ENCODE data around the gene SCYGR5. TPM values are rescaled to one million over a fixed set of nuclear protein-coding genes. Genes with fewer than 3 reads are reported as not detected.

The SCYGR5 gene
- total RNA-seq, 5 donors from 2014 or later (not counting 1 experiment from before 2014, with no cell fraction given) = not detected

DNA sequence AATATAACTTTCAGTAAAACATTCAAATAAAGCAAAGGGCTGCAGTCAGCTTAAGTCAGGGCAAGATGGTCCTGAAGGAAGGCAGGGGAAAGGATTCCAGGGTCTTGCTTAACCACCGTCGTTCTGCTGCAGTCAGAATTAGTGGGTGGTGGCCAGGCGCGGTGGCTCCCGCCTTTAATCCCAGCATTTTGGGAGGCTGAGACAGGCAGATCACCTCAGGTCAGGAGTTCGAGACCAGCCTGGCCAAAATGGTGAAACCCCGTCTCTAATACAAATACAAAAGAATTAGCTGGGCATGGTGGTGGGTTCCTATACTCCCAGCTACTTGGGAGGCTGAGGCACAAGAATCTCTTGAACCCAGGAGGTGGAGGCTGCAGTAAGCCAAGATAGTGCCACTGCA, 44.4 kb downstream of the SCYGR5 start:
- peaks cover 3 to 12% of the 10 kb centered on the region in 2 donors for H3K27me3 Mint-ChIP-seq
- ChIA-PET POLR2A (no interaction called here), CTCF (no interaction called here)
- no peaks in the 10 kb centered on the region for H3K4me1 Mint-ChIP-seq
- H3K27me3 ChIP-seq (replicated peaks in 1 of 2; ENCODE audit: control insufficient read depth in 2 of 2, extremely low read depth in 1 of 2, insufficient read depth in 2 of 2, low read length in 1 of 2) = peaks cover 0 to 3% of the 10 kb centered on the region in 2 experiments
- no peak for ATAC-seq (replicated peaks in 1 of 4)
- no peaks in the 10 kb centered on the region for H3K36me3 Mint-ChIP-seq
- no peak overlapping the region for H3K4me3 ChIP-seq (ENCODE audit: control insufficient read depth in 1 of 2, extremely low read depth in 1 of 2, low read length in 1 of 2)
- no peaks in the 10 kb centered on the region for H3K4me1 ChIP-seq (ENCODE audit: control insufficient read depth in 1 of 2, extremely low read depth in 1 of 2, insufficient read depth in 2 of 2, low read length in 2 of 2)
- H3K4me3 Mint-ChIP-seq = no peak overlapping the region
- no peak overlapping the region for H3K27ac ChIP-seq (ENCODE audit: low read length)
- WGBS (ENCODE audit: insufficient coverage) = 91% methylated on average over 5 of the region's 7 CpGs
- H3K9me3 ChIP-seq = no peaks in the 10 kb centered on the region
- no peak for DNase-seq
- no peaks in the 10 kb centered on the region for H3K36me3 ChIP-seq (ENCODE audit: control insufficient read depth in 2 of 2, extremely low read depth in 1 of 2, insufficient read depth in 1 of 2, low read length in 1 of 2)
- no peak overlapping the region for H3K27ac Mint-ChIP-seq
- no peaks in the 10 kb centered on the region for H3K9me3 Mint-ChIP-seq

DNA sequence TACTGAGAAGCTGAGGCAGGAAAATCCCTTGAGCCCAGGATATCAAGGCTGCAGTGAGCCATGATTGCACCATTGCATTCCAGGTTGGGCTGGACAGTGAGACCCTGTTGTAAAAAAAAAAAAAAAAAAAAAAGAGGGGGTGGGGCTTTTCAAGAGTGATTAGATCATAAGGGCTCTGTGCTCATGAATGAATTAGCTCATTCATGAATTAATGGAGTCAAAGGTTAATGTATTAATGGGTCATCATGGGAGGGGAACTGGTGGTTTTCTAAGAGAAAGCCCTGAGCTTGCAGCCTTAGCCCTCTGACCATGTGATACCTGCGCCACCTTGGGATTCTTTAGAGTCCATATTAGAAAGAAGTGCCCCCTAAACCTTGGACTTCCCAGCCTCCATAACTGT, 46.7 kb downstream of the SCYGR5 start:
- Mint-ChIP-seq H3K4me1 (peaks cover 0 to 10% (median 0%) of the 10 kb centered on the region in 3 donors), H3K27ac (no peak overlapping the region), H3K9me3 (no peaks in the 10 kb centered on the region), H3K36me3 (no peaks in the 10 kb centered on the region), H3K4me3 (no peak overlapping the region), H3K27me3 (peaks cover 8 to 14% of the 10 kb centered on the region in 2 donors)
- Histone ChIP-seq H3K4me3 (ENCODE audit: control insufficient read depth in 1 of 2, extremely low read depth in 1 of 2, low read length in 1 of 2) (no peak overlapping the region), H3K36me3 (ENCODE audit: control insufficient read depth in 2 of 2, extremely low read depth in 1 of 2, insufficient read depth in 1 of 2, low read length in 1 of 2) (no peaks in the 10 kb centered on the region), H3K27me3 (replicated peaks in 1 of 2; ENCODE audit: control insufficient read depth in 2 of 2, extremely low read depth in 1 of 2, insufficient read depth in 2 of 2, low read length in 1 of 2) (peaks cover 8 to 10% of the 10 kb centered on the region in 2 experiments), H3K27ac (ENCODE audit: low read length) (no peak overlapping the region), H3K4me1 (ENCODE audit: control insufficient read depth in 1 of 2, extremely low read depth in 1 of 2, insufficient read depth in 2 of 2, low read length in 2 of 2) (peaks cover 0 to 5% of the 10 kb centered on the region in 2 experiments), H3K9me3 (no peaks in the 10 kb centered on the region)
- no peak for ATAC-seq (replicated peaks in 1 of 4)
- ChIA-PET CTCF (interaction anchor here in 1 of 2 donors (0.6 kb wide), 1 partner anchor 172 kb away, joined by 4 read pairs; no protein-coding TSS in a partner anchor), POLR2A (no interaction called here)
- no peak for DNase-seq
- no CpG with 5 or more reads among the region's 1 CpG for WGBS (ENCODE audit: insufficient coverage)

DNA sequence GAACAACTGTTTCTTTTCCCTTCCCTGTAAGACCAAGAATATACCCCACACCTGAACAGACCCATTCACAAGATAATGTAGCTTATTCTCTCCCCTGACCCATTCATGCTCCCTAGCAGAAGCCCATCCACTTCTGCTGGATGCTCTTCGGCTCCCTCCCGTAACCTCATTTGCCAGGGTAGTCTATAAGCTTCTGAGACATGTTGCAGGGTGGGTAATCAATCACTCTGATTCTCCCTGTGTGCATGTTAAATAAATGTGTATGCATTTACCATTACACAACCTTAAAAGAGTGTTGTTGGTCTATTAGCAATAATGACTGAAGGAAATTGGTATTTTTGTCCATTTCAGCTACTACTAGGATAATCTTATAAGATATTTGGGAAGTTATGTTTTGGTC, 49.9 kb downstream of the SCYGR5 start:
- WGBS (ENCODE audit: insufficient coverage) = no CpG with 5 or more reads among the region's 2 CpGs
- Mint-ChIP-seq H3K9me3 (no peaks in the 10 kb centered on the region), H3K4me1 (peaks cover 0 to 10% (median 0%) of the 10 kb centered on the region in 3 donors), H3K36me3 (no peaks in the 10 kb centered on the region), H3K27ac (no peak overlapping the region), H3K4me3 (no peak overlapping the region), H3K27me3 (peaks cover 12 to 17% of the 10 kb centered on the region in 2 donors)
- Histone ChIP-seq H3K4me3 (ENCODE audit: control insufficient read depth in 1 of 2, extremely low read depth in 1 of 2, low read length in 1 of 2) (no peak overlapping the region), H3K4me1 (ENCODE audit: control insufficient read depth in 1 of 2, extremely low read depth in 1 of 2, insufficient read depth in 2 of 2, low read length in 2 of 2) (peaks cover 0 to 5% of the 10 kb centered on the region in 2 experiments), H3K27me3 (replicated peaks in 1 of 2; ENCODE audit: control insufficient read depth in 2 of 2, extremely low read depth in 1 of 2, insufficient read depth in 2 of 2, low read length in 1 of 2) (peaks cover 8 to 13% of the 10 kb centered on the region in 2 experiments), H3K9me3 (no peaks in the 10 kb centered on the region), H3K36me3 (ENCODE audit: control insufficient read depth in 2 of 2, extremely low read depth in 1 of 2, insufficient read depth in 1 of 2, low read length in 1 of 2) (no peaks in the 10 kb centered on the region), H3K27ac (ENCODE audit: low read length) (no peak overlapping the region)
- DNase-seq (no peak), ATAC-seq (replicated peaks in 1 of 4) (no peak)
- ChIA-PET CTCF (interaction anchor here in 1 of 2 donors (0.5 kb wide), 1 partner anchor 235 kb away, joined by 5 read pairs; no protein-coding TSS in a partner anchor), POLR2A (interaction anchor here in 1 of 2 donors (0.6 kb wide), 1 partner anchor 1312 kb away, joined by 13 read pairs; no protein-coding TSS in a partner anchor)

Other genes with a start within 250 kb of the SCYGR5 start
- 10 to 100 TPM; 48.6 to 61.4 (median 53.1) TPM for gene AGFG1, start 194.6 kb upstream of the SCYGR5 start, total RNA-seq
- not detected for gene SCYGR2, start 67.9 kb upstream of the SCYGR5 start, total RNA-seq
- gene SCYGR3, start 52.0 kb upstream of the SCYGR5 start, total RNA-seq = not detected
- gene SCYGR4, start 49.3 kb upstream of the SCYGR5 start, total RNA-seq = not detected
- under 1 TPM in 1 of 5 donors, not detected in 4; 0.15 TPM for gene SLC19A3, start 51.2 kb downstream of the SCYGR5 start, total RNA-seq
- not detected for gene SCYGR6, start 58.0 kb downstream of the SCYGR5 start, total RNA-seq
- gene SCYGR7, start 61.5 kb downstream of the SCYGR5 start, total RNA-seq = not detected
- gene SCYGR8, start 79.1 kb downstream of the SCYGR5 start, total RNA-seq = not detected
- 1 to 10 TPM in 3 of 5 donors, not detected in 2; 1.8 to 3.0 (median 1.9) TPM for gene CCL20, start 147.0 kb downstream of the SCYGR5 start, total RNA-seq
- gene DAW1, start 204.8 kb downstream of the SCYGR5 start, total RNA-seq = not detected